ENCODE results near the gene LCLAT1. TPM values are rescaled to one million over a fixed set of nuclear protein-coding genes. Genes with fewer than 3 reads are reported as not detected.

LCLAT1 gene
- polyA plus RNA-seq, 1 experiment: 10.8 TPM

- Histone ChIP-seq H3K4me3 (ENCODE audit: low read depth, low read length) (no peak overlapping the region), H3K36me3 (ENCODE audit: control insufficient read depth, insufficient read depth, low read length) (no peaks in the 10 kb centered on the region), H3K27me3 (ENCODE audit: control insufficient read depth, insufficient read depth, low read length) (no peaks in the 10 kb centered on the region)
- ChIA-PET POLR2A (no interaction called here), CTCF (no interaction called here)
- TF ChIP-seq, protein P1, sequence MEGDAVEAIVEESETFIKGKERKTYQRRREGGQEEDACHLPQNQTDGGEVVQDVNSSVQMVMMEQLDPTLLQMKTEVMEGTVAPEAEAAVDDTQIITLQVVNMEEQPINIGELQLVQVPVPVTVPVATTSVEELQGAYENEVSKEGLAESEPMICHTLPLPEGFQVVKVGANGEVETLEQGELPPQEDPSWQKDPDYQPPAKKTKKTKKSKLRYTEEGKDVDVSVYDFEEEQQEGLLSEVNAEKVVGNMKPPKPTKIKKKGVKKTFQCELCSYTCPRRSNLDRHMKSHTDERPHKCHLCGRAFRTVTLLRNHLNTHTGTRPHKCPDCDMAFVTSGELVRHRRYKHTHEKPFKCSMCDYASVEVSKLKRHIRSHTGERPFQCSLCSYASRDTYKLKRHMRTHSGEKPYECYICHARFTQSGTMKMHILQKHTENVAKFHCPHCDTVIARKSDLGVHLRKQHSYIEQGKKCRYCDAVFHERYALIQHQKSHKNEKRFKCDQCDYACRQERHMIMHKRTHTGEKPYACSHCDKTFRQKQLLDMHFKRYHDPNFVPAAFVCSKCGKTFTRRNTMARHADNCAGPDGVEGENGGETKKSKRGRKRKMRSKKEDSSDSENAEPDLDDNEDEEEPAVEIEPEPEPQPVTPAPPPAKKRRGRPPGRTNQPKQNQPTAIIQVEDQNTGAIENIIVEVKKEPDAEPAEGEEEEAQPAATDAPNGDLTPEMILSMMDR (IDR thresholded peaks at IDR 0.05; ENCODE audit: insufficient read depth, low read depth, low read length): no peak
- DNase-seq (ENCODE audit: low read depth): no peak
Measured at GRCh38 chr2:30472326-30472725, 25.3 kb downstream of the LCLAT1 start.

DNA sequence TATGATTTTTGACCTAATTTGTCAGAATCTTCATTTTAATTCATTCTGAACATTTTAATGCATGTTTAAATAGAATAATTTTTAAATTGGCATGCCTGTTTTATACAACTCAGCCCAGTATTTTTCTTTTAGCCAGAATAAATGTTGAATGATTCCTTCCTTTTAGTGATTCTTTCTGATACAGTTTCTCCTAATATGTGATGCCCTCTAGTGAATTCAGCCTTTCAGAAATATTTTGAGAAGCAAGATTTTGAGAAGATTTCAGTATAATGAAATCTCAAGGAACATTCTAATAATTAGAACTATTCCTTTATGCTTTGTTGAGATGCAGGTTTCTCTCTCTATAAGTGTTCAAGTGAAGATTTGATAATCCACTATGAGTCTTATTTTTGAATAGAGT lies 28.5 kb downstream of the LCLAT1 start:
- ChIA-PET POLR2A (no interaction called here), CTCF (interaction anchor here (0.9 to 4.0 kb wide), 4 partner anchors 66 to 268 kb away, joined by 3 to 21 read pairs (median 4); no protein-coding TSS in a partner anchor)
- Histone ChIP-seq H3K27me3 (ENCODE audit: control insufficient read depth, insufficient read depth, low read length) (no peaks in the 10 kb centered on the region), H3K4me3 (ENCODE audit: low read depth, low read length) (no peak overlapping the region), H3K36me3 (ENCODE audit: control insufficient read depth, insufficient read depth, low read length) (no peaks in the 10 kb centered on the region)
- TF ChIP-seq, protein P1 (IDR thresholded peaks at IDR 0.05; ENCODE audit: insufficient read depth, low read depth, low read length): no peak
- DNase-seq (ENCODE audit: low read depth): no peak

- Histone ChIP-seq H3K4me3 (ENCODE audit: low read depth, low read length) (no peak overlapping the region), H3K36me3 (ENCODE audit: control insufficient read depth, insufficient read depth, low read length) (no peaks in the 10 kb centered on the region), H3K27me3 (ENCODE audit: control insufficient read depth, insufficient read depth, low read length) (no peaks in the 10 kb centered on the region)
- CTCF ChIA-PET: interaction anchor here (0.6 to 4.0 kb wide), 5 partner anchors 67 to 269 kb away, joined by 3 to 21 read pairs (median 3); no protein-coding TSS in a partner anchor
- POLR2A ChIA-PET: no interaction called here
- DNase-seq (ENCODE audit: low read depth): no peak
- TF ChIP-seq, protein P1 (IDR thresholded peaks at IDR 0.05; ENCODE audit: insufficient read depth, low read depth, low read length): no peak
Measured at GRCh38 chr2:30476636-30477035, 29.6 kb downstream of the LCLAT1 start.

- Histone ChIP-seq H3K4me3 (ENCODE audit: low read depth, low read length) (no peak overlapping the region), H3K36me3 (ENCODE audit: control insufficient read depth, insufficient read depth, low read length) (no peaks in the 10 kb centered on the region), H3K27me3 (ENCODE audit: control insufficient read depth, insufficient read depth, low read length) (no peaks in the 10 kb centered on the region)
- ChIA-PET POLR2A (no interaction called here), CTCF (interaction anchor here (1.2 kb wide), 2 partner anchors 12 to 273 kb away, joined by 4 read pairs; no protein-coding TSS in a partner anchor)
- TF ChIP-seq, protein P1 (IDR thresholded peaks at IDR 0.05; ENCODE audit: insufficient read depth, low read depth, low read length): no peak
- no peak for DNase-seq (ENCODE audit: low read depth)
Measured at GRCh38 chr2:30480703-30481322, 33.8 kb downstream of the LCLAT1 start.

DNA sequence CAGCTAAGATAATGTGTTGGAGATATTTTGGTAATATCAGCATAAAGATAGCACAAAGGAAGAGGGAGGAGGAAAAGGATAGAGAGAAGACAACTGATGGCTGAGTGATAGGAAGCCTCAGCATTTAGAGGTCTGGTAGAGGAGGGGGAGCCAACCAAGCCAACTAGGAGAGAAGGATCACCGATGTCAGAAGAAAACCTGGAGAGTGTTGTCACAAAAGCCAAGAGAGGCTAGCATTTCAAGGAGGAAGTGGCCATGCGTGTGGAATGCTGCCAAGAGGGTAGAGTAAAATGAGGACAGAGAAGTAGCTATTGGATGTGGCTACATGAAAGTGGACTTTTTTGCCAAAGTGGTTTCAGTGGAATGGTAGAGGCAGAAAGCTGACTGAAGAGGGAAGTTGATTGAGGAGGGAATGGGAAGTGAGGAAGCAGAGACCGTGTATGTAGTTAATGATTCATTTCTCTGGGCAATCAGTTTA lies 34.3 kb downstream of the LCLAT1 start:
- Histone ChIP-seq H3K4me3 (ENCODE audit: low read depth, low read length) (no peak overlapping the region), H3K36me3 (ENCODE audit: control insufficient read depth, insufficient read depth, low read length) (no peaks in the 10 kb centered on the region), H3K27me3 (ENCODE audit: control insufficient read depth, insufficient read depth, low read length) (no peaks in the 10 kb centered on the region)
- TF ChIP-seq, protein P1 (IDR thresholded peaks at IDR 0.05; ENCODE audit: insufficient read depth, low read depth, low read length): no peak
- DNase-seq (ENCODE audit: low read depth): no peak
- CTCF ChIA-PET: interaction anchor here (1.2 kb wide), 1 partner anchor 12 kb away, joined by 4 read pairs; no protein-coding TSS in a partner anchor
- POLR2A ChIA-PET: no interaction called here
